Thyroid gland (tissue), 4 donors: ENCODE data around the gene CRTAP. TPM values are rescaled to one million over a fixed set of nuclear protein-coding genes. Genes with fewer than 3 reads are reported as not detected.
"Not testable (repeated sequence)": the region's sequence is repeated elsewhere in the genome, so short reads cannot be mapped to it uniquely, and the experiment has no call there.

Experiments used
- DNase-seq, 2 donors: peaks; one replicate each; pipeline ENCODE4 v3.0.0-alpha.2; 2019
- H3K27ac ChIP-seq, 3 donors: fragments of 200-600 bp; sonication (generic); 1 replicate in 2 of 3; 2 replicates in 1 of 3; pipeline ENCODE4 v1.5.1; 2016 to 2019; ENCODE audit warnings: mild to moderate bottlenecking in 1 of 3, moderate library complexity in 1 of 3
- H3K27me3 ChIP-seq: fragments of 200-600 bp; sonication (generic); one replicate; pipeline ENCODE4 v1.5.1; 2019
- H3K36me3 ChIP-seq, 2 donors: fragments of 200-600 bp; sonication (generic); one replicate each; pipeline ENCODE4 v1.5.1; 2016 to 2019
- H3K4me1 ChIP-seq, 2 donors: fragments of 200-600 bp; sonication (generic); one replicate each; pipeline ENCODE4 v1.5.1; 2017 to 2019
- H3K4me3 ChIP-seq, 3 donors: fragments of 200-600 bp; sonication (generic); replicated peaks in 1 of 3; 1 replicate in 2 of 3; 2 replicates in 1 of 3; pipeline ENCODE4 v1.5.1; 2016; ENCODE audit warnings: mild to moderate bottlenecking in 1 of 3
- H3K9me3 ChIP-seq: fragments of 200-600 bp; sonication (generic); one replicate; pipeline ENCODE4 v1.5.1; 2017
- CTCF ChIP-seq, 6 experiments: fragments of 200-600 bp in 3 of 6; fragments of 450-650 bp in 3 of 6; sonication (generic) in 3 of 6; IDR thresholded peaks; one replicate each; pipeline ENCODE4 v1.5.1; 2016 to 2019; ENCODE audit warnings: antibody characterized with exemption in 6 of 6, mild to moderate bottlenecking in 2 of 6, inconsistent platforms in 1 of 6, moderate library complexity in 1 of 6
- POLR2A ChIP-seq, 2 donors: fragments of 450-650 bp; IDR thresholded peaks; one replicate each; pipeline ENCODE4 v1.6.1; 2017; ENCODE audit warnings: antibody characterized with exemption in 2 of 2, mild to moderate bottlenecking in 2 of 2, moderate library complexity in 1 of 2
- WGBS, 2 donors: methylation state at CpG; one replicate each; pipeline ENCODE4 v1.1.5; 2017; 5-methylcytosine and 5-hydroxymethylcytosine counted together
- intact Hi-C: fragments of 100-400 bp; cut with DNase I; formaldehyde crosslinking; loops from one replicate; pipeline ENCODE4 v1.15.1; 2023
- total RNA-seq, 4 donors: library from RNA; depleted of rRNA; stranded (reverse); fragments of >200 nt; gene quantifications; one replicate each; pipeline ENCODE4 v1.2.3, GENCODE V29; 2016

Gene CRTAP
- total RNA-seq, 4 donors from 2014 or later = 241 to 504 (median 300) TPM

GRCh38 chr3:33132019-33132360 lies 18.2 kb downstream of the CRTAP start:
- intact Hi-C loops = loop anchor here (5.0 kb wide), 1 partner anchor 240 kb away; no protein-coding TSS in a partner anchor
- no peaks in the 10 kb centered on the region for H3K4me1 ChIP-seq
- DNase-seq = no peak
- peaks cover 44 to 49% of the 10 kb centered on the region in 2 donors for H3K36me3 ChIP-seq
- WGBS, 2 donors = 85 to 100% methylated on average over 1 of the region's 1 CpG
- no peak overlapping the region for H3K27ac ChIP-seq
- TF ChIP-seq POLR2A (IDR thresholded peaks at IDR 0.05) = no peak
- TF ChIP-seq CTCF (IDR thresholded peaks at IDR 0.05) = no peak
- H3K27me3 ChIP-seq = no peaks in the 10 kb centered on the region
- no peak overlapping the region for H3K4me3 ChIP-seq
- H3K9me3 ChIP-seq = no peaks in the 10 kb centered on the region

GRCh38 chr3:33134026-33134625 lies 20.3 kb downstream of the CRTAP start:
- DNase-seq = no peak
- H3K27ac ChIP-seq = no peak overlapping the region
- H3K4me1 ChIP-seq = no peaks in the 10 kb centered on the region
- H3K27me3 ChIP-seq = no peaks in the 10 kb centered on the region
- H3K36me3 ChIP-seq = peaks cover 44 to 49% of the 10 kb centered on the region in 2 donors
- no peak for TF ChIP-seq CTCF (IDR thresholded peaks at IDR 0.05)
- no peak for TF ChIP-seq POLR2A (IDR thresholded peaks at IDR 0.05)
- intact Hi-C loops = loop anchor here (5.0 kb wide), 1 partner anchor 238 kb away; no protein-coding TSS in a partner anchor
- no peaks in the 10 kb centered on the region for H3K9me3 ChIP-seq
- no peak overlapping the region for H3K4me3 ChIP-seq
- WGBS, 2 donors = 65 to 67% methylated on average over 4 of the region's 4 CpGs

- H3K4me1 ChIP-seq = no peaks in the 10 kb centered on the region
- TF ChIP-seq POLR2A (IDR thresholded peaks at IDR 0.05) (no peak), CTCF (IDR thresholded peaks at IDR 0.05) (no peak)
- no peak for DNase-seq
- H3K9me3 ChIP-seq = no peaks in the 10 kb centered on the region
- intact Hi-C loops = no loop called here
- peaks cover 34 to 39% of the 10 kb centered on the region in 2 donors for H3K36me3 ChIP-seq
- H3K27ac ChIP-seq = no peak overlapping the region
- 89 to 91% methylated on average over 1 of the region's 1 CpG for WGBS, 2 donors
- no peaks in the 10 kb centered on the region for H3K27me3 ChIP-seq
- H3K4me3 ChIP-seq = no peak overlapping the region
Observed at GRCh38 chr3:33137691-33138090, 23.9 kb downstream of the CRTAP start.

GRCh38 chr3:33139006-33139623 lies 25.3 kb downstream of the CRTAP start:
- H3K9me3 ChIP-seq, DNase-seq, H3K4me3 ChIP-seq, intact Hi-C loops, H3K27me3 ChIP-seq, H3K27ac ChIP-seq, H3K4me1 ChIP-seq: not testable (repeated sequence)
- WGBS, 2 donors = 92 to 95% methylated on average over 8 of the region's 8 CpGs
- peaks cover 25 to 37% of the 10 kb centered on the region in 2 donors for H3K36me3 ChIP-seq

GRCh38 chr3:33139996-33140395 lies 26.2 kb downstream of the CRTAP start:
- Histone ChIP-seq H3K4me3 (no peak overlapping the region), H3K36me3 (peaks cover 16 to 28% of the 10 kb centered on the region in 2 donors), H3K27me3 (no peaks in the 10 kb centered on the region), H3K9me3 (no peaks in the 10 kb centered on the region), H3K4me1 (no peaks in the 10 kb centered on the region), H3K27ac (no peak overlapping the region)
- intact Hi-C loops = no loop called here
- no peak for TF ChIP-seq CTCF (IDR thresholded peaks at IDR 0.05)
- TF ChIP-seq POLR2A (IDR thresholded peaks at IDR 0.05) = no peak
- DNase-seq = no peak
- 76 to 79% methylated on average over 2 of the region's 2 CpGs for WGBS, 2 donors
